NCI-H524 (cell line): Measurements from ENCODE around the gene OGFR.

ENCODE experiments used
- DNase-seq, 2 experiments: peaks; one replicate each; lab custom pipeline; 2025; lab: John Stamatoyannopoulos, UW

OGFR gene

DNA sequence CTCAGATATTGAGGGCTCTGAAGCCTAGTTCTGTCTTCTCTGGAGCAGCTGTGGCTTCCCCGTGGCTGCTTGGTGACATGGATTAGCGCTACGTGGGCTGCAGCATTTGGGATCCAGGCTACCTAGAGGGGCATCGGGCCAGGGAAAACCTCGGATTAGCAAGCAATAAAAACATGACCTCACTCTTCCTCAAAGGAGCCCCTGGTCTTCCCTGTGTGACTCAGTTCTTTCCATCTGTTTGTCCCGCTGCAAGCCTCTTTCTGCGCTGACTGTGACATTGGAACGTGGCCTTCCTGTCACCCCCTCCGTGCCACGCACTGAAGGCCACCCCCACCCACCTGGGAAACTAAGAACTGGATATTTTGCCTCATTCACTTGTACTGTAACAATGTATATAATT is 4.8 kb upstream of the OGFR start:
- DNase-seq: no peak

GRCh38 chr20:62800314-62801259 is 4.0 kb upstream of the OGFR start:
- DNase-seq: peak; percentile 50 to 79

- DNase-seq: no peak
These were observed 3.2 kb upstream of the OGFR start for GRCh38 chr20:62801284-62802010.

DNA sequence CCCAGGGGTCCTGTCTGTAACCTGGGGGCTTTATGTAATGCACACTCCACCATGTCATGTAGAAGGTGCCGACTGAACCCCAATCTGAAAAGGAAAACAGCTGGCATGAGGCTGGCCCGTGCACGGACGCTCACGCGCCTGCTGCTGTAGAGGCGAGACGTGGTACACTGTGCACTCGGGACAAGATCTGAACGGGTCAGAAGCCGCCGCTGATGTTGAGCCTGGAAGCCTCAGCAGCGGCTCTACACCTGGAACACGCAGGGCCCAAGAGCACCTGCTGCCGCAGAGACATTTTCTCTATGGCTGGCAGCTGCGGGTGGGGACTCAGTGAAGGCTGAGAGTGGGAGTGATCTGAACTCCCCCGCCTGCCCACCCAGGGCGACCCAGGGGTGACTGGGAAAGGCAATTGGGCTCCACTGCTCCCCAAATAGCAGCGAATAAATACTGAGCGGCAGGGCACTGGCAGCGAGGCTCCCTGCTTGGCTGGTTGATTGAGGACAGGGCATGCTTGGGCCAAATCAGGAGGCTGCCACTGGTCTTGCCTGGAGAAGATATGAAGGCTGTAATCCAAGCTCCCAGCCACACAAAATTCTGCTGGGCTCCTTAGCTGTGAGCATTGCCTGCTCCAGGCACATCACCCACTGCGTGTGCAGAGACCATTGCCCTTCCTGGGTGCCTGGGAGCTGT is 2.5 kb upstream of the OGFR start:
- DNase-seq: no peak

DNA sequence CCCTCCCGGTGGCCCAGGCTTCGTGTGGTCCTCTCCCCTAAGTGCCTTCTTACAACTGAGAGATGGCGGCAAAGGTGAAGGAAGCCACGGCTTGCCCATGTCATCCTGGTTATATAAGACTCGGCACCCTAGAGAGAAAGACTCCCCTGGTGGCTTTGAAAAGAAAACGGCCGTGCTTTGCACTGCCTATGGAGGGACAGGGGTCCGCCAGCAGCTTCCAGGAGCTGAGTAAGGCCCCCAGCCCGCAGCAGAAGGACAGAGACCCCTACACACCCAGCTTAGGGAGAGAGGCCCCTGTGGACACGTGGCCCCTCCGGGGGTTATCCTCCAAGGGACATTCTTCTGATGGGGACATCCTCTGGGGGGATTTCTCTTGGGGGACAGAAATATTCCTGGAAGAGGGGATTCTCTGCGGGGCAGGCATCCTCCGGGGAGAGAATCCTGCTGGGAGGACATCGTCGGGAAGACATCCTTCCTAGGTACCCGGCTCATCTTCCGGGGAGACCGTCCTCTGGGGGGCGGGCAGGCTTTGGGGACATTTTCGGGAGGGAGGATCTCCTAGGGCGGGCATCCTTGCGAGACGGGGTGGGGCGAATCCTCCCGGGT is 511 bp upstream of the OGFR start:
- DNase-seq: no peak

- DNase-seq: no peak
These were observed 598 bp downstream of the OGFR start for GRCh38 chr20:62805155-62805710.

- no peak for DNase-seq
These were observed 1.2 kb downstream of the OGFR start for GRCh38 chr20:62805711-62806382.

- DNase-seq: no peak
These were observed 1.9 kb downstream of the OGFR start for GRCh38 chr20:62806383-62807050.

DNA sequence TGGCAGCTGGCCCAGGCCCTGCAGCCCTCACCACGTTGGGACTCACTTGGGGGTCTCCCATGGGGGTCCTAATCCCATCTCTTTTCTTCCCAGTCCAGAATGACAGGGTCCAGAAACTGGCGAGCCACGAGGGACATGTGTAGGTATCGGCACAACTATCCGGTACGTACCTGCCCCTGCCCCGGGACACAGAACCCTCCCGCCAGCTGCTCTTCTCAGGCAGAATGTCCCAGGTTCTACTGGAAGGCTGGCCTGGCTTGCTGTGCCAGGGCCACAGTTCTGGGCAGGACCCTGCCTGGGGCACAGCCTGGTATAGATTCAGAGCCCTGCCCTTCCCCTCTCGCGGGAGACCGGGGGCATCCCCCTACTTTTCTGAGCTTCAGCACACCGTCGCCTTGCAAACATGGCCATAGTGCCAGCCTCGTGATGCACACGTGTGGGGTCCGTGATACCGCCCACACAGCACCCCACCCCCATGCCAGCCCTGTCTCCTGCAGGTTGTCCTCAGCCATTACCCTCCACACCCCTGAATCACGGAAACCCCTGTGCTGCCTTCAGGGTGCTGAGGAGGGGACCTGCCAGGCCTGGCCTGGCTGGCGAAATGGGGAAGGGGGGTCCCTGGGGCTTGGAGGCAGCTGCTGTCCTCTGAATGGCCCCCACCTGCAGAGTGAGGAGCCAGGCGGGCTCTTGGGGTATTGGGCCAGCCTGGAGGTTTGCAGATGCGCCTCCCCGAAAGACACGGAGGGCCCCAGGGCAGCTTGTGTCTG is 3.0 kb downstream of the OGFR start:
- DNase-seq: no peak

- peak in 1 of 2 experiments; percentile 56 for DNase-seq
These were observed 3.7 kb downstream of the OGFR start for GRCh38 chr20:62808211-62808865.

DNA sequence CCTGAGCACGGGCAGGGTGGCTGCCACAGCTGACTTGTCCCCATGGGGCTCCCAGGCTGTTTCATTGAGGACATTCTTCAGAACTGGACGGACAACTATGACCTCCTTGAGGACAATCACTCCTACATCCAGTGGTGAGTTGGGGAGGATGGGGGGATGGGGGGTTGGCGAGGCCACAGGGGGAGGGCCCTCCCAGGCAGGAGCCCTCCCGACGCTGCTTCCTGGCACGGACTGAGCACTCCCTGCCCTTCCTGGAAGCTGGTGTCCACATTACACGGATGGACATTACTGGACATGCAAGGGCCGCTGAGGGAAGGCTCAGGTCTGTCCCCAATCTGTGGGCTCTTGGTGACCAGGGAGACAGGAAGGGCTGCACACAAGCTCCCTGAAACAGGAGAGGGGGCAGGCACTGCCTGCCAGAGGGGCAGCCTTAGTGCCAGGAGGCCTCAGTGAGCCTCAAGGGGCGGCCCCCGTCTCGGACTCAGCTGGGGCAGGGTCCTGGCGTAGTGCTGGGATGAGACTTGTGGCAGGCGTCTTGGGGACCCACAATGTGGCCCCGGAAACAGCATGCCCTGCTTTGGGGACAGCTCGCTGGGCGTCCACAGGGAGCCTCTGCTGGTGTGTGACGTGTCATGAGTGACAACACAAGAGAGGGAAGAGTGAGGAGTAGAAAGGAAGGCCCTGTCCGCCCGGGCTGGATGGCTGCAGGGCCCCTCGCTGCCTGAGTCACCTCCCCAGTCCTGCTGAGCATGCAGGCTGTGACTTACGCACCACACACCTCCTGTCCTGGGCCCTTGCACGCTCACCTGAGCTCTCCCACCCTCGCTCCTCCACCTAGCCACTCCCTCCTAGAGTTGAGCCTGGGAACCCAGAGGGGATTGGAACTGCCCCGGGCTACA is 5.1 kb downstream of the OGFR start:
- no peak for DNase-seq

- DNase-seq: no peak
These were observed 6.7 kb downstream of the OGFR start for GRCh38 chr20:62811320-62811719.

DNA sequence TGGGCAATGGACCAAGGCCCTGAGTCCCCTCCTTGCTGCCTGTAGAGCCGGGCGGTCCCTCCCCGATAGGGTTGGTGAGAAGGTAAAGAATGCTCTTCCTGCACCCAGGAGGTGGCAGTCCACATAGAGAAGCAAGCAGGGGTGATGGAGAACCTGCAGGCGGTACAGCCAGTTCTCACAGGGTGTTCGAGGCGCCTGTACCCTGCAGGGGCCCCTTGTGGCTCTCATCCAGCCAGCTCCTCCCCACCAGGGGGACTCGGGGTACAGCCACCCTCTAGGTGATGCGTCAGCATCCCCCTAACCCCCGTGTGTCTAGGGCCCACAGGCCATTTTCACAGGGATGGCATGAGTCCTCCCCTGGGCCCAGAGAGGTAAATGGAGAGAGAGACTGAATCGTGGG is 7.1 kb downstream of the OGFR start:
- no peak for DNase-seq

DNA sequence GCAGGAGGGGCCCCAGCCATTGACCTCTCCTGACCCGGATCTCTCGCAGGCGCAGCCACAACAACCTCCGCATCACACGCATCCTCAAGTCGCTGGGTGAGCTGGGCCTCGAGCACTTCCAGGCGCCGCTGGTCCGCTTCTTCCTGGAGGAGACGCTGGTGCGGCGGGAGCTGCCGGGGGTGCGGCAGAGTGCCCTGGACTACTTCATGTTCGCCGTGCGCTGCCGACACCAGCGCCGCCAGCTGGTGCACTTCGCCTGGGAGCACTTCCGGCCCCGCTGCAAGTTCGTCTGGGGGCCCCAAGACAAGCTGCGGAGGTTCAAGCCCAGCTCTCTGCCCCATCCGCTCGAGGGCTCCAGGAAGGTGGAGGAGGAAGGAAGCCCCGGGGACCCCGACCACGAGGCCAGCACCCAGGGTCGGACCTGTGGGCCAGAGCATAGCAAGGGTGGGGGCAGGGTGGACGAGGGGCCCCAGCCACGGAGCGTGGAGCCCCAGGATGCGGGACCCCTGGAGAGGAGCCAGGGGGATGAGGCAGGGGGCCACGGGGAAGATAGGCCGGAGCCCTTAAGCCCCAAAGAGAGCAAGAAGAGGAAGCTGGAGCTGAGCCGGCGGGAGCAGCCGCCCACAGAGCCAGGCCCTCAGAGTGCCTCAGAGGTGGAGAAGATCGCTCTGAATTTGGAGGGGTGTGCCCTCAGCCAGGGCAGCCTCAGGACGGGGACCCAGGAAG is 7.7 kb downstream of the OGFR start:
- no peak for DNase-seq

DNA sequence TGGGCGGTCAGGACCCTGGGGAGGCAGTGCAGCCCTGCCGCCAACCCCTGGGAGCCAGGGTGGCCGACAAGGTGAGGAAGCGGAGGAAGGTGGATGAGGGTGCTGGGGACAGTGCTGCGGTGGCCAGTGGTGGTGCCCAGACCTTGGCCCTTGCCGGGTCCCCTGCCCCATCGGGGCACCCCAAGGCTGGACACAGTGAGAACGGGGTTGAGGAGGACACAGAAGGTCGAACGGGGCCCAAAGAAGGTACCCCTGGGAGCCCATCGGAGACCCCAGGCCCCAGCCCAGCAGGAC is 8.2 kb downstream of the OGFR start:
- no peak for DNase-seq

GRCh38 chr20:62813588-62813987 is 9.0 kb downstream of the OGFR start:
- DNase-seq: no peak

- no peak for DNase-seq
These were observed 9.5 kb downstream of the OGFR start for GRCh38 chr20:62814060-62814708.
